ENCODE data around the gene P2RY14.

DNA sequence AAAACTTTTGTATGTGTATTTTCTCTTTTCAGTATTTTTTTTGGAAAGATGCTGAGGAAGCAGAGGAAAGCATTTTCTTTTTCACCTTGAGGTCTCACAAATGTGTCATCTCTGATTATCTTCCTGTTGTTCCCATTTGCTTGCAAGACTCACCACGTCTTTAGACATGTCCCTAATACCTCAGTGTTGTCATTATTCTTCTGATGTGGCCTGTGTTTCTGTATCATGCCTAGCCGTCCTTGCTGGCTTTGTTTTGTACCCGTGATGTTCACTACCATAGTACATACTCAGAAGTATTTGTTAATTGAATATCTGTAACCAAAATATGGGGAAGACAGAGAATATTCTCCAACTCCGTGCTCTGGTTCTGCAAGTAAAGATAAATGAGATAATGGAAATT lies 5.0 kb upstream of the P2RY14 start:
- no peak for TF ChIP-seq EZH2 (IDR thresholded peaks at IDR 0.05; ENCODE audit: insufficient read depth, low read length)
- TF ChIP-seq, protein P1, sequence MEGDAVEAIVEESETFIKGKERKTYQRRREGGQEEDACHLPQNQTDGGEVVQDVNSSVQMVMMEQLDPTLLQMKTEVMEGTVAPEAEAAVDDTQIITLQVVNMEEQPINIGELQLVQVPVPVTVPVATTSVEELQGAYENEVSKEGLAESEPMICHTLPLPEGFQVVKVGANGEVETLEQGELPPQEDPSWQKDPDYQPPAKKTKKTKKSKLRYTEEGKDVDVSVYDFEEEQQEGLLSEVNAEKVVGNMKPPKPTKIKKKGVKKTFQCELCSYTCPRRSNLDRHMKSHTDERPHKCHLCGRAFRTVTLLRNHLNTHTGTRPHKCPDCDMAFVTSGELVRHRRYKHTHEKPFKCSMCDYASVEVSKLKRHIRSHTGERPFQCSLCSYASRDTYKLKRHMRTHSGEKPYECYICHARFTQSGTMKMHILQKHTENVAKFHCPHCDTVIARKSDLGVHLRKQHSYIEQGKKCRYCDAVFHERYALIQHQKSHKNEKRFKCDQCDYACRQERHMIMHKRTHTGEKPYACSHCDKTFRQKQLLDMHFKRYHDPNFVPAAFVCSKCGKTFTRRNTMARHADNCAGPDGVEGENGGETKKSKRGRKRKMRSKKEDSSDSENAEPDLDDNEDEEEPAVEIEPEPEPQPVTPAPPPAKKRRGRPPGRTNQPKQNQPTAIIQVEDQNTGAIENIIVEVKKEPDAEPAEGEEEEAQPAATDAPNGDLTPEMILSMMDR (IDR thresholded peaks at IDR 0.05; ENCODE audit: insufficient read depth, low read depth, low read length), result no peak

Data from astrocyte (in vitro differentiated cells and primary cell).